ENCODE data around the gene ALDH18A1. TPM values are rescaled to one million over a fixed set of nuclear protein-coding genes. Genes with fewer than 3 reads are reported as not detected.
A peak's percentile ranks its signal among the peaks of the same experiment; 100 is the strongest.
"Not testable (repeated sequence)": the region's sequence is repeated elsewhere in the genome, so short reads cannot be mapped to it uniquely, and the experiment has no call there.

ALDH18A1 gene
- total RNA-seq: 44.0 TPM

DNA sequence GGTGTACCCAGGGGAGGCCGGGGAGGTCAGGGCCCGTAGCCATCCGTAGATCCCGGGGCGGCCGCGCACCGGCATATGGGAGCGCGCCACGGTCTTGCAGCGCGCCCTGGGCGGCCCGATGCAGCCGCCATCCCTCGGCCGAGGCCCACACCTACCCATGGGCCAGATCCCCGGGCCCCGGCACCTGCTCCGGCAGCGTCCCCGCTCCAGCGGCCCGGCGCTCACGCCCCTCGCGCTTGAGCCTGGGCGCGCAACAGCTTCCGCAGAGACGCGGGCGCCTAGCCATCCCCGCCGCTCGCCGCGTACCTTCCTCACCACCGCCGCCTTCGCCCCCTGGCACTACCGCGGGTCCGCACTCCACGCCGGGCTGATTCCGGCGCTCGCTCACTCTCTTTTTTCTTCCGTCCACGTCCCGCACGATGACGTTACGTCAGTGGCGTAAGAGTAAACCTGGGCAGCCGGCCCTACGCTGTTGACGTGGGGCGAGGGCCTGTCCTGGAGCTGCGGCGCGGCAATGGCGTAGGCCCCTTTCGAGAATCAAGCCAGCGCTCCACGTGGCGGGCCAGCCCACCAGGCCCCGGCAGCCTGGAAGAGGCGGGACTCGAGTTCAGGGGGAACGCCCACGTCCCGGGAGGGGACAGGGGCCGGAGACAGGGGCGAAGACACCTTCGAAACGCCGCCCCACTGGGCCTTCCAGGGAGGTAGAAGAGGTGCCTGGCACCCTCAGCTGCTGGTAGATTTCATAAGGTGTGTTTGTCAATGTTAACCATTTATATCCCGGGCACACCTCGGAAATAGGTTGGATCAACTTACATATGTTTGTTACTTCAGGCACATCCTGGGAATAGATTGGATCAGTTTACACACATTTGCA, at the start of gene ALDH18A1:
Gene ALDH18A1 (minus strand): TSS at position 421 of the 874 bp plus-strand sequence. CDS start 3,334 bp downstream, outside the sequence.
- FAIRE-seq (no peak), DNase-seq (ENCODE audit: low spot score in 2 of 2) (peak; percentile 77 to 88)

DNA sequence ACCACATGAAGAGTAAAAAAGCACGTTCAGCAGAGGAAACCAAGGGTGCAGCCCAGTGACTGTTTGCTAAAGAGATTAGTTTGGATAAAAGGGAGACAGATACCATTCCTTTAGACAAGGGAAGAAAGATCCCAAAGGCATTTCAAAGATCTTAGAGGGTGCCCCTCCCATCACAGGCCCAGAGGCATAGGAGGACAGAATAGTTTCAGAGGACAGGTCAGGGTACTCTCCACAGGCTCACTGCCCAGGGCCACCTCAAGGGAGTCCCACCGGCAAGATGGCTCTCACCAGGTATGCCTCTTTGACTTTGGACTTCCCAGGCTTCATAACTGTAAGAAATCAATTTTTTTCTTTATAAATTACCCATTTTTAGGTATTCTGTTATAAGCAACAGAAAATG, 41.9 kb upstream of the ALDH18A1 start:
- DNase-seq (ENCODE audit: low spot score in 2 of 2) (no peak), FAIRE-seq (no peak)

- DNase-seq (ENCODE audit: low spot score in 2 of 2) (no peak), FAIRE-seq (no peak)
These were observed 40.9 kb upstream of the ALDH18A1 start for GRCh38 chr10:95697429-95697828.

DNA sequence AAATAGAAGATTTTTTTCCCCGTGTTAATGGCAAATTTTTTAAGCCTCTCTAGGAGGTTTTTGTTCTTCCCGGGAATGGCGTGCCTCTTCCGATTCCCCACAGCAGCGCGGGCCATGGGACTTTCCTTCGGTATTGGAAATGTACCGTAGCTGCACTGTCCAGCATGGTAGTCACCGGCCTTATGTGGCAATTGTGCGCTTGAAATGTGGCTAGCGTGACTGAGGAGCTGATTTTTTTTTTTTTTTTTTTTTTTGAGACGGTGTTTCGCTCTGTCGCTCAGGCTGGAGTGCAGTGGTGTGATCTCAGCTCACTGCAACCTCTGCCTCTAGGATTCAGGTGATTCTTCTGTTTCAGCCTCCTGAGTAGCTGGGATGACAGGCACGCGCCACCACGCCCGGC, 38.2 kb upstream of the ALDH18A1 start:
- DNase-seq (ENCODE audit: low spot score in 2 of 2) (no peak), FAIRE-seq (no peak)

DNA sequence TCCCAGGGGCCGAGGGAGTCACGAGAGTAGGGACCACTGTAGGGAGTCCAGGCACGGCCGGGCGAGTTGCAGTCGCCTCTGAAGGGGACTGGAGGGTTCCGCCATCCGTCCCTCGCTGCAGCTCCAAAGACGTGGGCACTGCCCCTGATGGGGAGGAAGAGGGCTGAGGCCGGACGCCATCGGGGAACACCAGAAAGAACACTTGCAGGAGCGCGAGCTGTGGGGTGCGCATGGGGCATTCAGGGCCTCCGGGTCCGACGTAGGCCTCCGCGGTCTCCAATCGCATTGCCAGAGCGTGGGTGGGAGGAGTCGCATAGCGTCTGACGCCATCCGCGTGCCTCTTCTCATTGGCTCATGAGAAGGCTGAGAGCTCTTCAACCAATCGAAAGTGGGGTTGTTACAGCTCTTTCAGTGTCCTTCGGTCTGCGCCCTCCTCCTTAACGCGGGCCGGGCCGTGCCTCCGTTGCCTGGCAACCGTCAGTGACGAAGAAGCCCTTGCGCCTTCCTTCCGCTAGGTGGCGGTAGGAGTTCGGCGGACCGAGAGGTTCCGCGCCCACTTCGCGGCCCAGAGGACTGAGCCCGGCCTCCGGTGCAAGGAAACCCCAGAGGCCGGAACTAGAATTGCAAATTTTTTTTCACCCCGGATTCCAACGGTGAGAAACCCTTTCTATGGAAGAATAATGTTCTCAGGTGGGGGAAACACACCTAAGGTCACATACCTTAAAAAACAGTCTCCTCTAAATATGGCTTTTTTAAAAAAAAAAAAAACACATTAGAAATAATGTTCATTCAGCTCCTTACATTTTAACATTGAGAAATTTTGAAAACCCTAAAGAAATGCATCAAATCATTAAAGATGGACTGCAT, 37.4 kb upstream of the ALDH18A1 start, which contains the start of gene TCTN3:
Gene TCTN3 (minus strand): TSS at position 260 of the 867 bp plus-strand sequence. CDS start 28 bp downstream, at position 232.
- FAIRE-seq (peak; percentile 99), DNase-seq (ENCODE audit: low spot score in 2 of 2) (peak; percentile 88 to 96)

- DNase-seq (ENCODE audit: low spot score in 2 of 2) (no peak), FAIRE-seq (no peak)
These were observed 36.7 kb upstream of the ALDH18A1 start for GRCh38 chr10:95693071-95693667.

DNA sequence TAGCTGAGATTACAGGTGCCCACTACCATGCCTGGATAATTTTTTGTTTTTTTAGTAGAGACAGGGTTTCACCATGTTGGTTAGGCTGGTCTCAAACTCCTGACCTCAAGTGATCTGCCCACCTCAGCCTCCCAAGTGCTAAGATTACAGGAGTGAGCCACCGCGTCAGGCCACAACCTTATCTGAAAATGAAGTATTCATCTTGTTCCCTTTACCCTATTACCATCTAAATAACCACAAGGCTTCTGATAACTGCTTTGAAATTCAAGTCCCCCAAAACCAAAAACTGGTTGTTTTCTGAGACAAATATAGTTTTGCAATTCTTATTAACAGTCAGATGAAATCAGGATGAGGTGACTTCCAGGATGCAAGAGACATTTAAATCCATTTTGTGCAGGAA, 34.8 kb upstream of the ALDH18A1 start:
- no peak for DNase-seq (ENCODE audit: low spot score in 2 of 2)
- no peak for FAIRE-seq

- DNase-seq (ENCODE audit: low spot score in 2 of 2) (no peak), FAIRE-seq (no peak)
These were observed 32.1 kb upstream of the ALDH18A1 start for GRCh38 chr10:95688648-95689047.

DNA sequence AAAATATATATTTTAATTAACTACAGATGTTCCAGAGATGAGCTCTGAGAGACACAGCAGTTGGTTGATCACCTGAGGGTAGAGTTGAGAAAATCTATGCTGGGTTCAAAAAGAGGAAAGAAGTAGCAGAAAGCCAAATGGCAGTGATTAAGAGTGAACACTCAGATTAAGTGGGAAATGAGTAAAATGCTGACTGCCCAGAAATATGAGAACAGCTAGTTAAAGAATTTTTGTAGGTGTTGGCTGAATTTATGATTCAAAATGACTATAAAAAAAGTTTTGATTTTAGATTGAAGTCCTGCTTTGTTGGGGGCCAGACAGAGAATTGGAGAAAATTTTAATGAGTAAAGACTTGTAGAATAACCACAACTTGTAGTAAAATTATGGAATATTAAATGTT, 27.5 kb upstream of the ALDH18A1 start:
- FAIRE-seq (no peak), DNase-seq (ENCODE audit: low spot score in 2 of 2) (no peak)

GRCh38 chr10:95675403-95676116, 19.0 kb upstream of the ALDH18A1 start:
- DNase-seq (ENCODE audit: low spot score in 2 of 2): no peak
- no peak for FAIRE-seq

DNA sequence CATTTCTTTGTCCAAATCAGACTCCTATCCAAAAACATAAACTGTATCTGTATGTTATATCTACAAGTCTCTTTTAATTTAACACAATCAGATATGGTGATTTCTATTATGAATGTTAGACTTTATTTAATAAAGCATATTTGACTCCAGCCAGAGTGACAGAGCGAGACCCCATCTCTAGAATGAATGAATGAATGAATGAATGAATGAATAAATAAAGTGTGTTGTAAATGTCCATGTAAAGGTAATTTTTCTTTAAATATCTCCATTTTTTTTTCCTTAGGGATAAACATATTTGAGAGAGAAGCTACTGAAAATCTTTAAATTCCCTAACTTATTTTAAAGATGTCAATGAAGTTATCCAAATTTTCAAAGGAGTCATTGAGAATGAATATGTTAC, 18.1 kb upstream of the ALDH18A1 start:
- no peak for FAIRE-seq
- no peak for DNase-seq (ENCODE audit: low spot score in 2 of 2)

GRCh38 chr10:95672641-95673040, 16.1 kb upstream of the ALDH18A1 start:
- DNase-seq (ENCODE audit: low spot score in 2 of 2); FAIRE-seq: not testable (repeated sequence)

- DNase-seq (ENCODE audit: low spot score in 2 of 2) (no peak), FAIRE-seq (no peak)
These were observed 8.0 kb upstream of the ALDH18A1 start for GRCh38 chr10:95664543-95664942.

- DNase-seq (ENCODE audit: low spot score in 2 of 2) (no peak), FAIRE-seq (no peak)
These were observed 7.0 kb upstream of the ALDH18A1 start for GRCh38 chr10:95663496-95663895.

- DNase-seq (ENCODE audit: low spot score in 2 of 2) (no peak), FAIRE-seq (no peak)
These were observed 5.3 kb upstream of the ALDH18A1 start for GRCh38 chr10:95661818-95662217.

GRCh38 chr10:95660283-95660682, 3.8 kb upstream of the ALDH18A1 start:
- no peak for DNase-seq (ENCODE audit: low spot score in 2 of 2)
- no peak for FAIRE-seq

DNA sequence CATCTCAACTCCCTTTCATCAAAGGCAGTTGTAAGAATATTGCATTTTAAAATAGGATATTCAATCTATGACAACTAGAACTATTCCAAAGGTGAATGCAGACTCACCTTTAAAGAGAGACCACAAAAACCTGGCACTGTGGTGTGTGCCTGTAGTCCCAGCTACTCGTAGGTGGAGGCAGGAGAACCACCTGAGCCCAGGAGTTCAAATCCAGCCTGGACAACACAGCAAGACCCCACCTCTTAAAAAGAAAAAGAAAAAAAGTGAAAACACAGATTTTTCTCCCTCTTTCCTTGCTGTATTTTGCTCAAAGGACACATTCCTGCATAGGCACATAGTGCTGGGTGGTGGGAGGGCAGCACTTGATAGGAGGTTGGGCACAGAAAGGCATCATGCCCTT, 739 bp upstream of the ALDH18A1 start:
- FAIRE-seq: no peak
- no peak for DNase-seq (ENCODE audit: low spot score in 2 of 2)

DNA sequence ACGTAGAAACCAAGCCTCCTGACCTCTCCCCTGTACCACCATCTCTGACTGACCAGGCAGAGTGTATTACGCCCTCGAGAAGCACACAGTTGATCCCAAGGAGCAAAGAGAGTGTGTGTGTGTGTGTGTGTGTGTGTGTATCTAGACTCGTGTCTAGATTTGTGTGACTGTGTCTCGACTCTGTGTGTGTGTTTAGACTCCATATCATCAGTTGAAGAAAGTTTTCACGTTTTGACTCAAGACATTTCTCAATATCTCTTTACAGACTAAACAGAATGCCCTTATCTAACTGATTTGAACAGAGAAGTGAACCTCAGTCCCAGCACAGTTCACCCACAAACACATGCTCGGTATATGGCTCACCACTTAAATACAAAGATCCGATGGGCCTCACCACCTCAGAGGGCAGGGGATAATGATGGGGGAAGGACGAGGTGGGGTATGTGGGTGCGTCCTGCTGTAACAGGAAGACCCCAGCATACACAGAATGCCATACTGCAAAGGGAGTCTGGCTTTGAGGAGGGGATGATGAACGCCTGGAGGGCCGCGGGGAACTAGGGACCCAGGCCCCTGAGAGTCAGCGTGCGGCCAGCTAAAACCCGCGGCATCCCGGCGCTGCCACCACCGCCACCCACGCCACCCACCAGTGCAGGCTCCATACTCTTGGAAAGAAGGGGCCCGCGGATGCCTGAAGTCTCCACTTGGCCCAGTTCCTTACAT, 780 bp downstream of the ALDH18A1 start:
- DNase-seq (ENCODE audit: low spot score in 2 of 2) (peak in 1 of 2 donors; percentile 5), FAIRE-seq (no peak)

GRCh38 chr10:95653895-95654294, 2.6 kb downstream of the ALDH18A1 start:
- DNase-seq (ENCODE audit: low spot score in 2 of 2) (no peak), FAIRE-seq (no peak)

Measured in frontal cortex (tissue), 4 donors.